HS-5 (cell line): ENCODE results near the gene NKAIN2.
"Not testable (repeated sequence)": the region's sequence is repeated elsewhere in the genome, so short reads cannot be mapped to it uniquely, and the experiment has no call there.

Experiments used
- DNase-seq: peaks from one replicate; pipeline ENCODE4 v3.0.0-alpha.2; 2012; ENCODE audit warnings: low read depth

Gene NKAIN2

GRCh38 chr6:124080483-124080882 is 276.8 kb downstream of the NKAIN2 start:
- DNase-seq = no peak

GRCh38 chr6:124090491-124090890 is 286.8 kb downstream of the NKAIN2 start:
- no peak for DNase-seq

GRCh38 chr6:124099520-124099919 is 295.9 kb downstream of the NKAIN2 start:
- DNase-seq = no peak

- DNase-seq = no peak
These were observed 306.8 kb downstream of the NKAIN2 start for GRCh38 chr6:124110514-124110913.

GRCh38 chr6:124119596-124119995 is 315.9 kb downstream of the NKAIN2 start:
- no peak for DNase-seq

- DNase-seq = peak; percentile 36
These were observed 320.0 kb downstream of the NKAIN2 start for GRCh38 chr6:124123617-124124209.

- peak; percentile 20 for DNase-seq
These were observed 327.6 kb downstream of the NKAIN2 start for GRCh38 chr6:124131259-124131658.

GRCh38 chr6:124131779-124132178 is 328.1 kb downstream of the NKAIN2 start:
- DNase-seq = no peak

- DNase-seq = no peak
These were observed 328.6 kb downstream of the NKAIN2 start for GRCh38 chr6:124132256-124132655.

- no peak for DNase-seq
These were observed 339.2 kb downstream of the NKAIN2 start for GRCh38 chr6:124142852-124143251.

GRCh38 chr6:124143435-124143834 is 339.8 kb downstream of the NKAIN2 start:
- DNase-seq = no peak

- no peak for DNase-seq
These were observed 344.0 kb downstream of the NKAIN2 start for GRCh38 chr6:124147621-124148020.

GRCh38 chr6:124148236-124148957 is 344.7 kb downstream of the NKAIN2 start:
- DNase-seq = no peak

- no peak for DNase-seq
These were observed 346.0 kb downstream of the NKAIN2 start for GRCh38 chr6:124149646-124150045.

- no peak for DNase-seq
These were observed 354.4 kb downstream of the NKAIN2 start for GRCh38 chr6:124158024-124158423.

GRCh38 chr6:124163676-124164075 is 360.0 kb downstream of the NKAIN2 start:
- no peak for DNase-seq

- no peak for DNase-seq
These were observed 360.7 kb downstream of the NKAIN2 start for GRCh38 chr6:124164343-124164742.

GRCh38 chr6:124167249-124167648 is 363.6 kb downstream of the NKAIN2 start:
- DNase-seq = not testable (repeated sequence)

- no peak for DNase-seq
These were observed 386.6 kb downstream of the NKAIN2 start for GRCh38 chr6:124190256-124190655.

- DNase-seq = no peak
These were observed 389.5 kb downstream of the NKAIN2 start for GRCh38 chr6:124193132-124193531.

GRCh38 chr6:124197148-124197547 is 393.5 kb downstream of the NKAIN2 start:
- DNase-seq = no peak

- DNase-seq = no peak
These were observed 395.6 kb downstream of the NKAIN2 start for GRCh38 chr6:124199286-124199685.

- DNase-seq = no peak
These were observed 397.0 kb downstream of the NKAIN2 start for GRCh38 chr6:124200661-124201060.
